ENCODE measurements around the gene LMO1. TPM values are rescaled to one million over a fixed set of nuclear protein-coding genes. Genes with fewer than 3 reads are reported as not detected.

LMO1 gene
- total RNA-seq, 4 donors from 2014 or later: 0.50 TPM; not detected in 3

GRCh38 chr11:8259306-8259959 is 4.2 kb downstream of the LMO1 start:
- Histone ChIP-seq H3K4me1 (peaks cover 18 to 37% (median 33%) of the 10 kb centered on the region in 4 donors), H3K27ac (replicated peaks in 1 of 4) (no peak overlapping the region), H3K9me3 (no peaks in the 10 kb centered on the region), H3K4me3 (no peak overlapping the region), H3K36me3 (no peaks in the 10 kb centered on the region), H3K27me3 (peaks cover 0 to 24% (median 0%) of the 10 kb centered on the region in 4 donors)
- TF ChIP-seq CTCF (IDR thresholded peaks at IDR 0.05) (no peak), POLR2AphosphoS5 (IDR thresholded peaks at IDR 0.05) (no peak), EP300 (IDR thresholded peaks at IDR 0.05) (no peak), POLR2A (IDR thresholded peaks at IDR 0.05; ENCODE audit: low read depth) (no peak)
- intact Hi-C loops (cut with DNase I): no loop called here
- WGBS: 73% methylated on average over 5 of the region's 11 CpGs
- DNase-seq (ENCODE audit: extremely low spot score): no peak

GRCh38 chr11:8258784-8259183 is 4.9 kb downstream of the LMO1 start:
- no peak for TF ChIP-seq POLR2AphosphoS5 (IDR thresholded peaks at IDR 0.05)
- no peak for TF ChIP-seq EP300 (IDR thresholded peaks at IDR 0.05)
- no peak for TF ChIP-seq CTCF (IDR thresholded peaks at IDR 0.05)
- TF ChIP-seq POLR2A (IDR thresholded peaks at IDR 0.05; ENCODE audit: low read depth): no peak
- Histone ChIP-seq H3K27ac (replicated peaks in 1 of 4) (no peak overlapping the region), H3K4me1 (peaks cover 18 to 32% (median 28%) of the 10 kb centered on the region in 4 donors), H3K4me3 (no peak overlapping the region), H3K36me3 (no peaks in the 10 kb centered on the region), H3K27me3 (peaks cover 0 to 20% (median 0%) of the 10 kb centered on the region in 4 donors), H3K9me3 (no peaks in the 10 kb centered on the region)
- intact Hi-C loops (cut with DNase I): no loop called here
- WGBS: 71% methylated on average over 9 of the region's 9 CpGs
- DNase-seq (ENCODE audit: extremely low spot score): no peak

- intact Hi-C loops (cut with DNase I): no loop called here
- no peak for DNase-seq (ENCODE audit: extremely low spot score)
- peaks cover 0 to 20% (median 0%) of the 10 kb centered on the region in 4 donors for H3K27me3 ChIP-seq
- no peak overlapping the region for H3K4me3 ChIP-seq
- no peak for TF ChIP-seq POLR2AphosphoS5 (IDR thresholded peaks at IDR 0.05)
- no peak for TF ChIP-seq EP300 (IDR thresholded peaks at IDR 0.05)
- TF ChIP-seq POLR2A (IDR thresholded peaks at IDR 0.05; ENCODE audit: low read depth): no peak
- TF ChIP-seq CTCF (IDR thresholded peaks at IDR 0.05): no peak
- no peak overlapping the region for H3K27ac ChIP-seq (replicated peaks in 1 of 4)
- H3K4me1 ChIP-seq: peaks cover 13 to 27% (median 23%) of the 10 kb centered on the region in 4 donors
- 61% methylated on average over 5 of the region's 5 CpGs for WGBS
- H3K9me3 ChIP-seq: no peaks in the 10 kb centered on the region
- H3K36me3 ChIP-seq: no peaks in the 10 kb centered on the region
These were observed 5.4 kb downstream of the LMO1 start for GRCh38 chr11:8258289-8258688.

GRCh38 chr11:8257003-8257664 is 6.5 kb downstream of the LMO1 start:
- Histone ChIP-seq H3K27ac (replicated peaks in 1 of 4) (no peak overlapping the region), H3K4me1 (peaks cover 4 to 15% (median 12%) of the 10 kb centered on the region in 4 donors), H3K4me3 (no peak overlapping the region), H3K9me3 (no peaks in the 10 kb centered on the region), H3K36me3 (no peaks in the 10 kb centered on the region), H3K27me3 (peaks cover 0 to 15% (median 0%) of the 10 kb centered on the region in 4 donors)
- intact Hi-C loops (cut with DNase I): no loop called here
- WGBS: 94% methylated on average over 4 of the region's 4 CpGs
- DNase-seq (ENCODE audit: extremely low spot score): no peak
- TF ChIP-seq EP300 (IDR thresholded peaks at IDR 0.05) (no peak), POLR2AphosphoS5 (IDR thresholded peaks at IDR 0.05) (no peak)

GRCh38 chr11:8256271-8257002 is 7.2 kb downstream of the LMO1 start:
- H3K27me3 ChIP-seq: peaks cover 0 to 8% (median 0%) of the 10 kb centered on the region in 4 donors
- WGBS: 83% methylated on average over 5 of the region's 5 CpGs
- no peak overlapping the region for H3K4me3 ChIP-seq
- no peak overlapping the region for H3K27ac ChIP-seq (replicated peaks in 1 of 4)
- no peaks in the 10 kb centered on the region for H3K9me3 ChIP-seq
- DNase-seq (ENCODE audit: extremely low spot score): no peak
- intact Hi-C loops (cut with DNase I): no loop called here
- peaks cover 3 to 12% (median 10%) of the 10 kb centered on the region in 4 donors for H3K4me1 ChIP-seq
- no peaks in the 10 kb centered on the region for H3K36me3 ChIP-seq
- no peak for TF ChIP-seq EP300 (IDR thresholded peaks at IDR 0.05)
- TF ChIP-seq POLR2AphosphoS5 (IDR thresholded peaks at IDR 0.05): no peak
- no peak for TF ChIP-seq POLR2A (IDR thresholded peaks at IDR 0.05; ENCODE audit: low read depth)
- no peak for TF ChIP-seq CTCF (IDR thresholded peaks at IDR 0.05)

All from esophagus muscularis mucosa (tissue), 4 donors.